Measurements from ENCODE around the gene GPR107.

- no peak for TF ChIP-seq CTCF (IDR thresholded peaks at IDR 0.05)
- no peak for TF ChIP-seq POLR2A (IDR thresholded peaks at IDR 0.05)
- TF ChIP-seq EP300 (IDR thresholded peaks at IDR 0.05), result no peak
Observed at GRCh38 chr9:130120832-130121231, 67.1 kb downstream of the GPR107 start.
